Activated T-cell treated with anti-CD3 and anti-CD28 coated beads, Interleukin-2, amount 50 U/mL, for 24 hours (primary cell): ENCODE results near the gene NSD2.
"Not testable (repeated sequence)": the region's sequence is repeated elsewhere in the genome, so short reads cannot be mapped to it uniquely, and the experiment has no call there.

ENCODE experiments used
- DNase-seq: peaks from one replicate; pipeline ENCODE4 v3.0.0-alpha.2; 2020
- H3K27ac Mint-ChIP-seq: 2 replicates; pipeline ENCODE4 v1.8.0; 2020; ENCODE audit warnings: mild to moderate bottlenecking, mixed read lengths
- H3K27me3 Mint-ChIP-seq: 2 replicates; pipeline ENCODE4 v1.8.0; 2020; ENCODE audit warnings: mixed read lengths
- H3K36me3 Mint-ChIP-seq: 2 replicates; pipeline ENCODE4 v1.8.0; 2020; ENCODE audit warnings: low read depth, mixed read lengths
- H3K4me1 Mint-ChIP-seq: 2 replicates; pipeline ENCODE4 v1.8.0; 2020; ENCODE audit warnings: low read depth, mixed read lengths
- H3K4me3 Mint-ChIP-seq: 2 replicates; pipeline ENCODE4 v1.8.0; 2020; ENCODE audit warnings: mild to moderate bottlenecking, moderate library complexity, mixed read lengths
- H3K9me3 Mint-ChIP-seq: 2 replicates; pipeline ENCODE4 v1.8.0; 2020; ENCODE audit warnings: mixed read lengths

Gene NSD2

DNA sequence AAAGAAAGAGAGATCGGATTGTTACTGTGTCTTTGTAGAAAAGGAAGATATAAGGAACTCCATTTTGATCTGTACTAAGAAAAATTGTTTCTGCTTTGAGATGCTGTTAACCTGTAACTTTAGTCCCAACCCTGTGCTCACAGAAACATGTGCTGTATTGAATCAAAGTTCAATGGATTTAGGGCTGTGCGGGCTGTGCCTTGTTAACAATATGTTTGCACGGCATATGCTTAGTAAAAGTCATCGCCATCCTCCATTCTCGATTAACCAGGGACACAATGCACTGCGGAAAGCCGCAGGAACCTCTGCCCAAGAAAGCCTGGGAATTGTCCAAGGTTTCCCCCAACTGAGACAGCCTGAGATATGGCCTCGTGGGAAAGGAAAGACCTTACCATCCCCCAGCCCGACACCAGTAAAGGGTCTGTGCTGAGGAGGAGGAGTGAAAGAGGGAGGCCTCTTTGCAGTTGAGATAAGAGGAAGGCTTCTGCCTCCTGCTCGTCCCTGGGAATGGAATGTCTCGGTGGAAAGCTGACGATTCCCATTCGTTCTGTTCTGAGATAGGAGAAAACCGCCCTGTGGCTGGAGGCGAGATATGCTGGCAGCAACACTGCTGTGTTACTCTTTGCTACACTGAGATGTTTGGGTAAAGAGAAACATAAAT, 150.3 kb downstream of the NSD2 start:
- H3K27ac Mint-ChIP-seq, H3K4me3 Mint-ChIP-seq, DNase-seq, H3K4me1 Mint-ChIP-seq, H3K9me3 Mint-ChIP-seq, H3K36me3 Mint-ChIP-seq: not testable (repeated sequence)
- peaks cover 48% of the 10 kb centered on the region for H3K27me3 Mint-ChIP-seq

DNA sequence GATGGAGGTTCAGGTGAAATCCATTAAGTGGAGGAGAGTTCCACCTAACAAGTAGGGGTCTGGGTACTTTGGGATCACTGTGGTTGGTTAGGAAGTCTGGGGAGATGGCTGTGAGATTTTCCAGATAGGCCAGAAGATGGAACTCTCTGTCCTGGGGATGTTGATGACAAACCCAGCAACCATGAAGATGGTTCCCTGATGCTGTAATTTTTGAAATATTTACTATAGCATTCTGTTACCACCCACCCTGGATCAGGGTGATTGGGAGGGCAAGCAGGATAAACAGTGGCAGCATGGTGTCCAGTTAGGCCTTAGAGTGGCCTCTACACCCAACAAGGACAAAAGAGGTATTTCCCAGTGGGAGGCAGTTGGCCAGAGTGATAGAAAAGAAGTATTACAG, 153.5 kb downstream of the NSD2 start:
- Mint-ChIP-seq H3K36me3 (no peaks in the 10 kb centered on the region), H3K9me3 (no peaks in the 10 kb centered on the region), H3K27me3 (peaks cover 38% of the 10 kb centered on the region), H3K4me1 (no peaks in the 10 kb centered on the region), H3K4me3 (no peak overlapping the region), H3K27ac (no peak overlapping the region)
- no peak for DNase-seq

DNA sequence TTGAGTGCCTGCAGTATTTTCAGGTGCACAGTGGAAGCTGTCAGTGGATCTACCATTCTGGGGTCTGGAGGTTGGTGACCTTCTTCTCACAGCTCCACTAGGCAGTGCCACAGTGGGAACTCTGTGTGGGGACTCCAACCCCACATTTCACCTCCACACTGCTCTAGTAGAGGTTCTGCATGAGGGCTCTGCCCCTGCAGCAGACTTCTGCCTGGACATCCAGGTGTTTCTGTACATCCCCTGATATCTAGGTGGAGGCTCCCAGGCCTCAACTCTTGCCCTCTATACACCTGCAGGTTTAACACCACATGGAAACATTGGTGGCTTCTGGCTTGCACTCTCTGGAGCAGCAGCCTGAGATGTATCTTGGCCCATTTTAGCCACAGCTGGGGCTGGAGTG, 154.6 kb downstream of the NSD2 start:
- no peak overlapping the region for H3K4me3 Mint-ChIP-seq
- no peak for DNase-seq
- no peak overlapping the region for H3K27ac Mint-ChIP-seq
- no peaks in the 10 kb centered on the region for H3K4me1 Mint-ChIP-seq
- H3K9me3 Mint-ChIP-seq, result no peaks in the 10 kb centered on the region
- H3K36me3 Mint-ChIP-seq, result no peaks in the 10 kb centered on the region
- H3K27me3 Mint-ChIP-seq, result peaks cover 40% of the 10 kb centered on the region

GRCh38 chr4:2027120-2027519, 155.9 kb downstream of the NSD2 start:
- not testable (repeated sequence) for H3K27ac Mint-ChIP-seq, H3K9me3 Mint-ChIP-seq, DNase-seq, H3K4me1 Mint-ChIP-seq, H3K4me3 Mint-ChIP-seq, H3K36me3 Mint-ChIP-seq
- peaks cover 34% of the 10 kb centered on the region for H3K27me3 Mint-ChIP-seq

DNA sequence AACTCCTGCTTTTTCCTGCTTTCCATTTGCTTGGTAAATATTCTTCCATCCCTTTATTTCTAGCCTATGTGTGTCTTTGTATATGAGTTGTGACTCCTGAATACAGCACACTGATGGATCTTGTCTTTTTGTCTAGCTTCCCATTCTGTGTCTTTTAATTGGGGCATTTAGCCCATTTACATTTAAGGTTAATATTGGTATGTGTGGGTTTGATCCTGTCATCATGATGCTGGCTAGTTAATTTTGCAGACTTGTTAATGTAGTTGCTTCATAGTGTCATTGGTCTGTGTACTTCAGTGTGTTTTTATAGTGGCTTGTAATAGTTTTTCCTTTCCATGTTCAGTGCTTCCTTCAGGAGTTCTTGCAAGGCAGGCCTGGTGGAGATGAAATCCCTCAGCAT, 160.0 kb downstream of the NSD2 start:
- not testable (repeated sequence) for DNase-seq, H3K27ac Mint-ChIP-seq, H3K9me3 Mint-ChIP-seq, H3K4me1 Mint-ChIP-seq, H3K36me3 Mint-ChIP-seq, H3K4me3 Mint-ChIP-seq
- peaks cover 35% of the 10 kb centered on the region for H3K27me3 Mint-ChIP-seq
